Thyroid gland (tissue), 4 donors: ENCODE data around the gene CRYL1. TPM values are rescaled to one million over a fixed set of nuclear protein-coding genes. Genes with fewer than 3 reads are reported as not detected.

Experiments used
- DNase-seq, 2 donors: peaks; one replicate each; pipeline ENCODE4 v3.0.0-alpha.2; 2019
- H3K27ac ChIP-seq, 3 donors: fragments of 200-600 bp; sonication (generic); 1 replicate in 2 of 3; 2 replicates in 1 of 3; pipeline ENCODE4 v1.5.1; 2016 to 2019; ENCODE audit warnings: mild to moderate bottlenecking in 1 of 3, moderate library complexity in 1 of 3
- H3K27me3 ChIP-seq: fragments of 200-600 bp; sonication (generic); one replicate; pipeline ENCODE4 v1.5.1; 2019
- H3K36me3 ChIP-seq, 2 donors: fragments of 200-600 bp; sonication (generic); one replicate each; pipeline ENCODE4 v1.5.1; 2016 to 2019
- H3K4me1 ChIP-seq, 2 donors: fragments of 200-600 bp; sonication (generic); one replicate each; pipeline ENCODE4 v1.5.1; 2017 to 2019
- H3K4me3 ChIP-seq, 3 donors: fragments of 200-600 bp; sonication (generic); replicated peaks in 1 of 3; 1 replicate in 2 of 3; 2 replicates in 1 of 3; pipeline ENCODE4 v1.5.1; 2016; ENCODE audit warnings: mild to moderate bottlenecking in 1 of 3
- H3K9me3 ChIP-seq: fragments of 200-600 bp; sonication (generic); one replicate; pipeline ENCODE4 v1.5.1; 2017
- CTCF ChIP-seq, 6 experiments: fragments of 200-600 bp in 3 of 6; fragments of 450-650 bp in 3 of 6; sonication (generic) in 3 of 6; IDR thresholded peaks; one replicate each; pipeline ENCODE4 v1.5.1; 2016 to 2019; ENCODE audit warnings: antibody characterized with exemption in 6 of 6, mild to moderate bottlenecking in 2 of 6, inconsistent platforms in 1 of 6, moderate library complexity in 1 of 6
- POLR2A ChIP-seq, 2 donors: fragments of 450-650 bp; IDR thresholded peaks; one replicate each; pipeline ENCODE4 v1.6.1; 2017; ENCODE audit warnings: antibody characterized with exemption in 2 of 2, mild to moderate bottlenecking in 2 of 2, moderate library complexity in 1 of 2
- WGBS, 2 donors: methylation state at CpG; one replicate each; pipeline ENCODE4 v1.1.5; 2017; 5-methylcytosine and 5-hydroxymethylcytosine counted together
- intact Hi-C: fragments of 100-400 bp; cut with DNase I; formaldehyde crosslinking; loops from one replicate; pipeline ENCODE4 v1.15.1; 2023
- total RNA-seq, 4 donors: library from RNA; depleted of rRNA; stranded (reverse); fragments of >200 nt; gene quantifications; one replicate each; pipeline ENCODE4 v1.2.3, GENCODE V29; 2016

CRYL1 gene
- total RNA-seq, 4 donors from 2014 or later = 33.1 to 53.8 (median 46.7) TPM

- no peak for DNase-seq
- Histone ChIP-seq H3K36me3 (no peaks in the 10 kb centered on the region), H3K4me3 (no peak overlapping the region), H3K9me3 (no peaks in the 10 kb centered on the region), H3K27me3 (no peaks in the 10 kb centered on the region), H3K27ac (no peak overlapping the region), H3K4me1 (peaks cover 13 to 28% of the 10 kb centered on the region in 2 donors)
- WGBS, 2 donors = 57 to 62% methylated on average over 7 to 8 of the region's 8 CpGs
- intact Hi-C loops = no loop called here
- TF ChIP-seq CTCF (IDR thresholded peaks at IDR 0.05) (no peak), POLR2A (IDR thresholded peaks at IDR 0.05) (no peak)
Observed at GRCh38 chr13:20461860-20462532, 63.7 kb downstream of the CRYL1 start.

- Histone ChIP-seq H3K9me3 (no peaks in the 10 kb centered on the region), H3K4me1 (peaks cover 13 to 28% of the 10 kb centered on the region in 2 donors), H3K36me3 (no peaks in the 10 kb centered on the region), H3K27ac (no peak overlapping the region), H3K4me3 (no peak overlapping the region), H3K27me3 (no peaks in the 10 kb centered on the region)
- TF ChIP-seq POLR2A (IDR thresholded peaks at IDR 0.05) (no peak), CTCF (IDR thresholded peaks at IDR 0.05) (no peak)
- intact Hi-C loops = no loop called here
- 60 to 64% methylated on average over 2 of the region's 2 CpGs for WGBS, 2 donors
- no peak for DNase-seq
Observed at GRCh38 chr13:20461481-20461859, 64.2 kb downstream of the CRYL1 start.

GRCh38 chr13:20460761-20461160 is 64.9 kb downstream of the CRYL1 start:
- DNase-seq = no peak
- H3K9me3 ChIP-seq = no peaks in the 10 kb centered on the region
- no peaks in the 10 kb centered on the region for H3K36me3 ChIP-seq
- no peaks in the 10 kb centered on the region for H3K27me3 ChIP-seq
- H3K27ac ChIP-seq = no peak overlapping the region
- H3K4me3 ChIP-seq = no peak overlapping the region
- intact Hi-C loops = no loop called here
- H3K4me1 ChIP-seq = peaks cover 9 to 23% of the 10 kb centered on the region in 2 donors
- TF ChIP-seq POLR2A (IDR thresholded peaks at IDR 0.05) (no peak), CTCF (IDR thresholded peaks at IDR 0.05) (no peak)
- 96 to 98% methylated on average over 11 of the region's 11 CpGs for WGBS, 2 donors

GRCh38 chr13:20457670-20458069 is 68.0 kb downstream of the CRYL1 start:
- no peaks in the 10 kb centered on the region for H3K36me3 ChIP-seq
- no peaks in the 10 kb centered on the region for H3K27me3 ChIP-seq
- H3K27ac ChIP-seq = no peak overlapping the region
- H3K9me3 ChIP-seq = no peaks in the 10 kb centered on the region
- no peak for DNase-seq
- TF ChIP-seq POLR2A (IDR thresholded peaks at IDR 0.05) = no peak
- intact Hi-C loops = no loop called here
- no peak overlapping the region for H3K4me3 ChIP-seq
- 79 to 83% methylated on average over 6 of the region's 6 CpGs for WGBS, 2 donors
- H3K4me1 ChIP-seq = peaks cover 6 to 13% of the 10 kb centered on the region in 2 donors

DNA sequence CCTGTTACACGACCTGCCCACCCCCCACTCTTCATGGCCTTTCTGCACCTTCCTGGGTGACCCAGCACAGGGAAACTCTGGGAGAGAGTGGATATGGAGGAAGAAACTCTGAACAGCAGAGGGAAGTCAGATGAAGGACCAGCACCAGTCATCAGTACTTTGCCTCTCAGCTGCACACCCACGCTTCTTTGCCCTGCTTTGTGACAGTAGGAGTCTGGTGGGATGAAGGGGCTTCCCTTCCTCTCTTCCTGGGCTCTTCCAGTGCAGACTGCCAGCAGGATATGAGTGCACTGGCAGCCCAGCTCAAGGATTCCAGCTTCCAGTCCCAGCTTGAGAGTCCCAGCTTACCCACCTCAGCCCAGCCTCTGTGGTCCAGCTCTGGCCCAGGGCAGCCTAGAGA is 68.9 kb downstream of the CRYL1 start:
- WGBS, 2 donors = 63 to 81% methylated on average over 2 of the region's 2 CpGs
- TF ChIP-seq CTCF (IDR thresholded peaks at IDR 0.05) (no peak), POLR2A (IDR thresholded peaks at IDR 0.05) (no peak)
- intact Hi-C loops = no loop called here
- no peak for DNase-seq
- Histone ChIP-seq H3K27me3 (no peaks in the 10 kb centered on the region), H3K36me3 (no peaks in the 10 kb centered on the region), H3K4me1 (peaks cover 0 to 7% of the 10 kb centered on the region in 2 donors), H3K27ac (no peak overlapping the region), H3K4me3 (no peak overlapping the region), H3K9me3 (no peaks in the 10 kb centered on the region)
